Kidney epithelial cell (primary cell): ENCODE measurements around the gene GRIK4. TPM values are rescaled to one million over a fixed set of nuclear protein-coding genes. Genes with fewer than 3 reads are reported as not detected.

Source experiments
- DNase-seq: peaks from one replicate; pipeline ENCODE4 v3.0.0-alpha.2; 2010; ENCODE audit warnings: low read depth
- H3K27me3 ChIP-seq: 2 replicates; pipeline ENCODE4 v1.6.0; 2011; ENCODE audit warnings: low read length; ENCODE audit not compliant: control insufficient read depth, insufficient read depth
- H3K36me3 ChIP-seq: 2 replicates; pipeline ENCODE4 v1.5.1; 2011; ENCODE audit warnings: low read length; ENCODE audit not compliant: control insufficient read depth, insufficient read depth
- H3K4me3 ChIP-seq: 2 replicates; pipeline ENCODE4 v1.5.1; 2011; ENCODE audit warnings: low read depth, mild to moderate bottlenecking, control low read depth, low read length
- CTCF ChIP-seq: IDR thresholded peaks from 2 replicates; pipeline ENCODE4 v1.5.1; 2011; ENCODE audit warnings: mild to moderate bottlenecking, moderate library complexity, low read length, control low read depth, inconsistent platforms; ENCODE audit not compliant: insufficient read depth, poor library complexity, severe bottlenecking
- total RNA-seq: library from RNA; depleted of rRNA; stranded (reverse); fragments of >200 nt; gene quantifications from 2 replicates; pipeline ENCODE4 v1.2.3, GENCODE V29; 2015

GRIK4 gene
- total RNA-seq, 1 donor from 2014 or later: 0.17 TPM

DNA sequence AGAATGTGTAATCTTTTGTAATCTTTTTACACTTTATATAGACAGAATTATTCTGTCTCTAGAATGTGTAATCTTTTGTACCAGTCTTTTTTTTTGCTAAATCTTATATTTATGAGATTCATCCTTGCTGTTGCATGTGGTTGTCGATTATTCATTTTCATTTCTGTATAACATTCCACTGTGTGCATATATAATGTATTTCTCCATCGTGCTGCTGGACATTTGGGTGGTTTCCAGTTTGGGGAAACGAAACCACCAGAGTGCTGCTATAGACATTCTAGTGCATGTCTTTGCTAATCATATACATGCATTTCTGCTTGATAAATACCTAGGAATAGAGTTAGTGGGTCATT, 146.5 kb downstream of the GRIK4 start:
- TF ChIP-seq CTCF: no peak
- DNase-seq: no peak

DNA sequence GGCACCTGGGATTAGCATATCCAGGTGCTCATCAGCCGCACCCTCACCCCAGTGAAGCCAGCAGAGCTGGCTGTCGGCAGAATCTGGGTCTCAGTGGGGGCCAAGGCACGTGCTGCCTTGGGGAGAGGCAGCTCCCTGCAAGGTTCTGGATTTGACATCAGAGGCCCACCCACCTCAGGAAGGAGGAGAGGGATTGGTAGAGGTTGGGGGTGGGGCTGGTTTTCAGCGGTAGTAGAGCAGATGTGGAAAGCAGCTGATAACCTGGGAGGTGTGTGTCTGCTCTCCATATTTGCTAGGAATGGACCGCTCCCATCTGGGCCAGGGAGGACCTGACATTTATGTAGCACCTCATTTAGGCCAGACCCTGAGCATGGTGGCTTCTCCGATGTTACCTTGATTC, 147.5 kb downstream of the GRIK4 start:
- no peak for DNase-seq
- no peak overlapping the region for H3K4me3 ChIP-seq
- H3K27me3 ChIP-seq: peaks cover 5% of the 10 kb centered on the region
- no peaks in the 10 kb centered on the region for H3K36me3 ChIP-seq
- no peak for TF ChIP-seq CTCF

More for the DNA sequence above, 146.5 kb downstream of the GRIK4 start:
- Histone ChIP-seq H3K36me3 (no peaks in the 10 kb centered on the region), H3K4me3 (no peak overlapping the region), H3K27me3 (peaks cover 2% of the 10 kb centered on the region)

GRCh38 chr11:120660024-120660565, 148.5 kb downstream of the GRIK4 start:
- H3K36me3 ChIP-seq: no peaks in the 10 kb centered on the region
- peak; percentile 34 for TF ChIP-seq CTCF
- no peak overlapping the region for H3K4me3 ChIP-seq
- H3K27me3 ChIP-seq: peaks cover 10% of the 10 kb centered on the region
- DNase-seq: no peak

DNA sequence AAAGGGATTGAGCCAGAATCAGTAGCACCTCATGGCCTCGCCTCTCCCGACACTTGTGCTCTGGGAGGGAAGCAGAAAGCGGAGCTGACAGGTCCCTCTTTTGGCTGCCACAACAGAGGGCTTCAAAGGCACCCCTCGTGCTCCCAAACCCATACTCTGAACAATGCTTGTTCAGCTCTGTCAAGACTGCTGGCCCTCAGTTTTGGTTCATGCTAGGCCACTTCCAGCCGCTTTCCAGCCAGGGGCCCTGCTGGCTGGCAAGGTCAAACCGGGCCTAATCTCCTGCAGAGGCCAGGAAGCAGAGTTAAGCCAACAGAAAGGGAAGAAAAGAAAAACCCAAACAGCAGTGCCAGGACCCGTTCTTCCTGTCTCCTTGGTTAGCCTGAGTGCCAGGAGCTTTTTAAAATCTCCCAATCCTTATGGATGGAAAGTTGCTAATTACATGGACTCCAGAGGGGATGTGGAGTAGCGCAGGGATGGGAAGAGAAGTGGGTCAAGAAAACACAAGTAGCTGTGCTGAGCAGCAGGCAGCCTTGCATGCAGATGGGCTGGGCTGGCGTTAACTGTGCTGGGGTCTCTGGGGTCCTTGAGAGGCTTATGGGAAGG, 150.6 kb downstream of the GRIK4 start:
- TF ChIP-seq CTCF: no peak
- no peak for DNase-seq
- Histone ChIP-seq H3K36me3 (no peaks in the 10 kb centered on the region), H3K27me3 (peaks cover 18% of the 10 kb centered on the region), H3K4me3 (no peak overlapping the region)

GRCh38 chr11:120663142-120663541, 151.6 kb downstream of the GRIK4 start:
- H3K27me3 ChIP-seq: peaks cover 25% of the 10 kb centered on the region
- no peak for TF ChIP-seq CTCF

DNA sequence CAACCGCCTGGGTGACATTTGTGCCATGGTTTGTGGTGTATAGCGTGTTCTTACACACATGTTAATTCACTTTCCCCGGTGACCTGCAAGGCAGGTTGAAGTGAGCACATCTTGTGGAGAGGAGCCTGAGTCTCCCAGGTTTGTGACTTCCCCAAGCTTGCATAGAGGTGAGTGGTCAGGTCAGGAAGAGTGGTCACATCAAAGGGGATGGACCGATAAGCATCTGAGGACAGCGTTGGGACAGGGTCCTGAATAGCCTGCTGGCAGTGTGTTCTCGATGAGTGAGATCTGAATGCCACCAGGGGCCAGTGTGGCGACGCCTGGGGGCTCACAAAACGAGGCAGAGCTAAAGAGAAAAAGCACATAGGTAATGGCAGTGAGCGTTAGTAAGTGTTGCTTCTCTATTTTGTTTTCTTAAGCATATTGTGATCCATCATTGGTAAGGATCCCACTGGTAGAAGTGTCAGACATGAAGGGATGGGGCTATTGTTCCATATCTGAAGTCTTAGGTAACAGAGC, 154.6 kb downstream of the GRIK4 start:
- Histone ChIP-seq H3K4me3 (no peak overlapping the region), H3K27me3 (peaks cover 33% of the 10 kb centered on the region), H3K36me3 (no peaks in the 10 kb centered on the region)
- TF ChIP-seq CTCF: no peak
- no peak for DNase-seq

More at GRCh38 chr11:120663142-120663541, 151.6 kb downstream of the GRIK4 start:
- H3K36me3 ChIP-seq: no peaks in the 10 kb centered on the region
- no peak overlapping the region for H3K4me3 ChIP-seq
- DNase-seq: no peak
